Right atrium auricular region (tissue), 2 donors: ENCODE results near the gene RITA1. TPM values are rescaled to one million over a fixed set of nuclear protein-coding genes. Genes with fewer than 3 reads are reported as not detected.
A peak's percentile ranks its signal among the peaks of the same experiment; 100 is the strongest.

ENCODE experiments used
- DNase-seq: peaks from one replicate; pipeline ENCODE4 v3.0.0-alpha.2; 2019; ENCODE audit warnings: low spot score
- H3K27ac ChIP-seq, 2 donors: fragments of 200-600 bp; sonication (generic); 1 replicate in 1 of 2; 2 replicates in 1 of 2; pipeline ENCODE4 v1.5.1; 2016 to 2019
- H3K27me3 ChIP-seq, 2 donors: fragments of 200-600 bp; sonication (generic); one replicate each; pipeline versions ENCODE4 v1.5.1 to v1.6.0; 2017 to 2019
- H3K36me3 ChIP-seq: fragments of 200-600 bp; sonication (generic); one replicate; pipeline ENCODE4 v1.5.1; 2016
- H3K4me1 ChIP-seq, 2 donors: fragments of 200-600 bp; sonication (generic); one replicate each; pipeline versions ENCODE4 v1.5.1 to v1.6.0; 2017 to 2019
- H3K4me3 ChIP-seq, 2 donors: fragments of 200-600 bp; sonication (generic); 1 replicate in 1 of 2; 2 replicates in 1 of 2; pipeline ENCODE4 v1.5.1; 2017 to 2019; ENCODE audit warnings: mild to moderate bottlenecking in 1 of 2, moderate library complexity in 1 of 2
- H3K9me3 ChIP-seq, 2 donors: fragments of 200-600 bp; sonication (generic); one replicate each; pipeline ENCODE4 v1.5.1; 2019
- total RNA-seq, 2 donors: library from RNA; depleted of rRNA; stranded (reverse); fragments of >200 nt; gene quantifications; one replicate each; pipeline ENCODE4 v1.1.0, GENCODE V29; 2016
- TF ChIP-seq, protein P1 (sequence below), 2 donors: fragments of 200-600 bp; sonication (generic); IDR thresholded peaks; one replicate each; pipeline ENCODE4 v1.5.1; 2019; ENCODE audit warnings: antibody characterized with exemption in 2 of 2

The RITA1 gene
- total RNA-seq, 2 donors from 2014 or later: 18.2 to 25.4 TPM

DNA sequence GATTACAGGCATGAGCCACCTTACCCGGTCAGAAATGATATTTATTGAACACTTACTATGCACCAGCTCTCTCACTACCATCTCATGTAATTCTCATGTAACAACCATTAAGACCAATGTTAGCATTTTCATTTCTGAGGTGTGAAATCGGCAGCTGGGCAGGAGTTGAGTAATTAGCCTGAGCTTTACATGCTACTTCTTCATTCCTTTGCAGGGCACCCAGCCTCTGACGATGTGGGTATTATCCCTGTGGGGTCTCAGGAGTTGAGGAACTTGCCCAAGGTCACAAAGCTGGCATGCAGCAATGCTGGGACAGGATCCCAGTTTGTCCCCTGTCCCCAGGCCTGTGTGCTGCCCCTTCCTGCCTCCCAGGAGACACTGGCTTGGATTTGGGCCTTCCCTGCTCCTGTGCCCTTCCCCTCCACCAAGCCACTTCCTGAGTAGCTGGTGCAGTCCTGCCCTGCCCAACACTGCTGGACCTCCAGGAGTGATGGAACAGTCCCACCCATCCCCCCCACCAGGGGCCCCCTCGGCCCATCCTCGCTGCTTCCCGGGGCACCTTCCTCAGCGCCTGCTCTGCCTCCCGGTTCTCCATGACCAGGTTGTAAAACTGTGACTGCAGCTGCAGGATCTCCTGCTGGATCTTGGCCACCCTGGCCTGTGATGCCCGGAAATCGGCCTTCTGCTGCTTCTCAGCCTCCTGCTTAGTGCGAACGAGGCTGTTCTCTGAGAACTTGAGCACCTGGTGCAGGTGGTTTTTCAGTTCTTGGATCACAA lies 14.7 kb downstream of the RITA1 start:
- Histone ChIP-seq H3K4me1 (peaks cover 0 to 14% of the 10 kb centered on the region in 2 donors), H3K27me3 (no peaks in the 10 kb centered on the region), H3K36me3 (no peaks in the 10 kb centered on the region), H3K9me3 (no peaks in the 10 kb centered on the region), H3K4me3 (no peak overlapping the region), H3K27ac (no peak overlapping the region)
- DNase-seq: no peak
- TF ChIP-seq, protein P1, sequence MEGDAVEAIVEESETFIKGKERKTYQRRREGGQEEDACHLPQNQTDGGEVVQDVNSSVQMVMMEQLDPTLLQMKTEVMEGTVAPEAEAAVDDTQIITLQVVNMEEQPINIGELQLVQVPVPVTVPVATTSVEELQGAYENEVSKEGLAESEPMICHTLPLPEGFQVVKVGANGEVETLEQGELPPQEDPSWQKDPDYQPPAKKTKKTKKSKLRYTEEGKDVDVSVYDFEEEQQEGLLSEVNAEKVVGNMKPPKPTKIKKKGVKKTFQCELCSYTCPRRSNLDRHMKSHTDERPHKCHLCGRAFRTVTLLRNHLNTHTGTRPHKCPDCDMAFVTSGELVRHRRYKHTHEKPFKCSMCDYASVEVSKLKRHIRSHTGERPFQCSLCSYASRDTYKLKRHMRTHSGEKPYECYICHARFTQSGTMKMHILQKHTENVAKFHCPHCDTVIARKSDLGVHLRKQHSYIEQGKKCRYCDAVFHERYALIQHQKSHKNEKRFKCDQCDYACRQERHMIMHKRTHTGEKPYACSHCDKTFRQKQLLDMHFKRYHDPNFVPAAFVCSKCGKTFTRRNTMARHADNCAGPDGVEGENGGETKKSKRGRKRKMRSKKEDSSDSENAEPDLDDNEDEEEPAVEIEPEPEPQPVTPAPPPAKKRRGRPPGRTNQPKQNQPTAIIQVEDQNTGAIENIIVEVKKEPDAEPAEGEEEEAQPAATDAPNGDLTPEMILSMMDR (IDR thresholded peaks at IDR 0.05): no peak

- TF ChIP-seq, protein P1 (IDR thresholded peaks at IDR 0.05): no peak
- no peak overlapping the region for H3K27ac ChIP-seq
- no peaks in the 10 kb centered on the region for H3K27me3 ChIP-seq
- H3K9me3 ChIP-seq: no peaks in the 10 kb centered on the region
- H3K4me1 ChIP-seq: peaks cover 0 to 14% of the 10 kb centered on the region in 2 donors
- no peaks in the 10 kb centered on the region for H3K36me3 ChIP-seq
- H3K4me3 ChIP-seq: no peak overlapping the region
- no peak for DNase-seq
Measured at GRCh38 chr12:113201187-113202177, 16.0 kb downstream of the RITA1 start.

DNA sequence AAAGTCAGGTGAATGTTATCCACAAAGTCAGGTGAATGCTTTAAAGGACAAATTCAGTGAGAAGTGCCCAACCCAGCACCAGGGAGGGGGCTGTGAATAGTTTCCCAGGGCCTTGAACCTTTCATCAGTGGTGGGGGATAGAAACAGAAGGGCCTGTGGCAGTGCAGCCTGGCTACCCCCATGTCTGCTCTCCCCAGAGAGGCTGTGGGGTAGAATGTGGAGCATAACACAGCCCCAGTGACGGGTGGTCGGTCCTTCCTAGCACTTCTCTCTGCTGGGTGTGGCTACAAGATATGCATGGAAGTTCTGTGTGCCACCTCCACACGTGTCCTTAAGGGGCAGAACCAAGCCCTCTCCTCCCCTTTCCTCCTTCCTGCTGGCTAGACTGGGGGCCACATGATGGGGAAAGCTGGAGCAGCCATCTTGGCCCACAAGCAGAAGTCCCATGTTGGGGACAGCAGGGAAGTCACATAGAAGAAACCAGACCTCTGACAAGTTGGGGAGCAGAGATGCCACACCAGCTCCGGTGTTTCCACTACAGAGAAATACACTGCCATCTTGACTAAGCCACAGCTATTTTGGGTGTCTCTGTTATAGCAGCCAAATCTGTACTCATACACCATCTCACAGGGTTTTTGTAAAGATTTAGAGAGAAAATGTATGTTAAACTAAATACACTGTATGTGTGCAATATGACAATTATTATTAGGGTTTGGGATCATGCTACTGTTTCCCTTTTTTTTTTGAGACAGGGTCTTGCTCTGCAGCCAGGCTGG lies 17.0 kb downstream of the RITA1 start:
- Histone ChIP-seq H3K4me1 (peaks cover 0 to 10% of the 10 kb centered on the region in 2 donors), H3K4me3 (no peak overlapping the region), H3K9me3 (no peaks in the 10 kb centered on the region), H3K27ac (no peak overlapping the region), H3K27me3 (no peaks in the 10 kb centered on the region), H3K36me3 (no peaks in the 10 kb centered on the region)
- TF ChIP-seq, protein P1 (IDR thresholded peaks at IDR 0.05): no peak
- DNase-seq: no peak

GRCh38 chr12:113203852-113204760 lies 18.6 kb downstream of the RITA1 start:
- Histone ChIP-seq H3K27ac (peak overlapping the region; percentile 3 to 40), H3K27me3 (no peaks in the 10 kb centered on the region), H3K9me3 (no peaks in the 10 kb centered on the region), H3K36me3 (no peaks in the 10 kb centered on the region), H3K4me1 (peaks cover 0 to 24% of the 10 kb centered on the region in 2 donors), H3K4me3 (no peak overlapping the region)
- DNase-seq: no peak
- TF ChIP-seq, protein P1 (IDR thresholded peaks at IDR 0.05): no peak
